Mesenchymal stem cell (in vitro differentiated cells and primary cell): ENCODE measurements around the gene RNF32. TPM values are rescaled to one million over a fixed set of nuclear protein-coding genes. Genes with fewer than 3 reads are reported as not detected.

ENCODE experiments used
- DNase-seq: peaks from one replicate; pipeline ENCODE4 v3.0.0-alpha.2; 2013
- H2AFZ ChIP-seq: one replicate; pipeline ENCODE4 v1.6.1; 2013; ENCODE audit warnings: low read depth, mild to moderate bottlenecking, control low read depth, inconsistent platforms, low read length, moderate library complexity
- H2AK5ac ChIP-seq: 2 replicates; pipeline ENCODE4 v1.6.1; 2013; ENCODE audit warnings: low read length, moderate library complexity, mild to moderate bottlenecking, inconsistent platforms; ENCODE audit not compliant: severe bottlenecking
- H2BK120ac ChIP-seq: one replicate; pipeline ENCODE4 v1.6.1; 2013; ENCODE audit warnings: low read depth, mild to moderate bottlenecking, inconsistent platforms, low read length, moderate library complexity
- H2BK12ac ChIP-seq, 2 experiments: one replicate each; pipeline ENCODE4 v1.6.1; 2013; ENCODE audit warnings: inconsistent platforms in 2 of 2, low read length in 2 of 2, mild to moderate bottlenecking in 2 of 2, moderate library complexity in 2 of 2, control low read depth in 1 of 2
- H2BK15ac ChIP-seq: one replicate; pipeline ENCODE4 v1.6.1; 2013; ENCODE audit warnings: mild to moderate bottlenecking, low read depth, inconsistent platforms; ENCODE audit not compliant: poor library complexity, severe bottlenecking
- H2BK5ac ChIP-seq: 2 replicates; pipeline ENCODE4 v1.6.1; 2013; ENCODE audit warnings: low read depth, mild to moderate bottlenecking, low read length, control low read depth, inconsistent platforms; ENCODE audit not compliant: poor library complexity, severe bottlenecking
- H3K14ac ChIP-seq, 2 experiments: one replicate each; pipeline ENCODE4 v1.6.1; 2013; ENCODE audit warnings: inconsistent platforms in 2 of 2, low read length in 2 of 2, control low read depth in 1 of 2, mild to moderate bottlenecking in 1 of 2, moderate library complexity in 1 of 2
- H3K18ac ChIP-seq, 2 experiments: one replicate each; pipeline ENCODE4 v1.6.1; 2013; ENCODE audit warnings: inconsistent platforms in 2 of 2, low read length in 2 of 2, control low read depth in 1 of 2, low read depth in 1 of 2, mild to moderate bottlenecking in 1 of 2
- H3K23ac ChIP-seq, 2 experiments: one replicate each; pipeline ENCODE4 v1.6.1; 2013; ENCODE audit warnings: inconsistent platforms in 2 of 2, low read length in 2 of 2, mild to moderate bottlenecking in 2 of 2, moderate library complexity in 2 of 2, control low read depth in 1 of 2
- H3K27ac ChIP-seq: 2 replicates; pipeline ENCODE4 v1.5.1; 2013; ENCODE audit warnings: mild to moderate bottlenecking, moderate library complexity, low read length, control low read depth, inconsistent platforms; ENCODE audit not compliant: poor library complexity, severe bottlenecking
- H3K27me3 ChIP-seq, 2 experiments: 2 replicates each; pipeline versions ENCODE4 v1.6.1 to v1.7.0; 2013; ENCODE audit warnings: low read length in 2 of 2, mild to moderate bottlenecking in 2 of 2, moderate library complexity in 2 of 2, control low read depth in 1 of 2, inconsistent platforms in 1 of 2; ENCODE audit not compliant: control insufficient read depth in 1 of 2, insufficient read depth in 1 of 2
- H3K36me3 ChIP-seq, 2 experiments: 2 replicates each; pipeline versions ENCODE4 v1.6.1 to v1.7.0; 2013; ENCODE audit warnings: low read length in 2 of 2, control low read depth in 1 of 2, inconsistent platforms in 1 of 2, low read depth in 1 of 2, mild to moderate bottlenecking in 1 of 2; ENCODE audit not compliant: insufficient read depth in 2 of 2, control insufficient read depth in 1 of 2
- H3K4ac ChIP-seq, 2 experiments: one replicate each; pipeline ENCODE4 v1.6.1; 2013; ENCODE audit warnings: inconsistent platforms in 2 of 2, low read length in 2 of 2, mild to moderate bottlenecking in 2 of 2, moderate library complexity in 2 of 2, control low read depth in 1 of 2, low read depth in 1 of 2
- H3K4me1 ChIP-seq: 2 replicates; pipeline ENCODE4 v1.6.1; 2013; ENCODE audit warnings: low read depth, low read length, control low read depth; ENCODE audit not compliant: control insufficient read depth, insufficient read depth
- H3K4me2 ChIP-seq: 2 replicates; pipeline ENCODE4 v1.6.1; 2013; ENCODE audit warnings: low read length, mild to moderate bottlenecking, inconsistent platforms; ENCODE audit not compliant: poor library complexity, severe bottlenecking
- H3K4me3 ChIP-seq, 2 experiments: 2 replicates each; pipeline versions ENCODE4 v1.5.1 to v1.7.0; 2013; ENCODE audit warnings: low read length in 2 of 2, mild to moderate bottlenecking in 2 of 2, control low read depth in 1 of 2, low read depth in 1 of 2; ENCODE audit not compliant: insufficient read depth in 1 of 2
- H3K79me1 ChIP-seq: replicated peaks from 2 replicates; pipeline ENCODE4 v1.6.1; 2013; ENCODE audit warnings: mild to moderate bottlenecking, control low read depth, low read length, inconsistent platforms; ENCODE audit not compliant: poor library complexity, severe bottlenecking
- H3K9ac ChIP-seq: 2 replicates; pipeline ENCODE4 v1.7.0; 2013; ENCODE audit warnings: mild to moderate bottlenecking, low read length, moderate library complexity
- H3K9me3 ChIP-seq: 2 replicates; pipeline ENCODE4 v1.7.0; 2013; ENCODE audit warnings: mild to moderate bottlenecking, low read length; ENCODE audit not compliant: control insufficient read depth
- H4K8ac ChIP-seq: one replicate; pipeline ENCODE4 v1.6.1; 2013; ENCODE audit warnings: inconsistent platforms, mild to moderate bottlenecking, low read length, moderate library complexity
- H4K91ac ChIP-seq: one replicate; pipeline ENCODE4 v1.6.1; 2013; ENCODE audit warnings: mild to moderate bottlenecking, low read length, inconsistent platforms
- WGBS: methylation state at CpG from one replicate; pipeline ENCODE4 v1.1.7; 2013; ENCODE audit warnings: mixed read lengths; 5-methylcytosine and 5-hydroxymethylcytosine counted together
- polyA plus RNA-seq, 2 experiments: library from polyadenylated mRNA; stranded (reverse); fragments of 200-250 nt; gene quantifications; one replicate each; pipeline ENCODE4 v1.2.3, GENCODE V29; 2013

The RNF32 gene
- polyA plus RNA-seq (2013, experiment 1 of 2), result 0.91 TPM
- polyA plus RNA-seq (2013, experiment 2 of 2), result 0.79 TPM

- no peaks in the 10 kb centered on the region for H3K27me3 ChIP-seq
- H2BK5ac ChIP-seq, result peak within 1 kb of the TSS; percentile 79
- H3K14ac ChIP-seq, result peak within 1 kb of the TSS in 1 of 2 experiments; percentile 71
- peak within 1 kb of the TSS; percentile 93 for H4K91ac ChIP-seq
- H3K4me1 ChIP-seq, result peaks cover 9% of the 10 kb centered on the region
- H3K9ac ChIP-seq, result peak within 1 kb of the TSS; percentile 95
- peak within 1 kb of the TSS; percentile 73 for H2BK15ac ChIP-seq
- H2BK120ac ChIP-seq, result peak within 1 kb of the TSS; percentile 86
- peak within 1 kb of the TSS; percentile 89 for H3K4me2 ChIP-seq
- peak; percentile 86 for DNase-seq
- H2AFZ ChIP-seq, result peak within 1 kb of the TSS; percentile 95
- no peaks in the 10 kb centered on the region for H3K36me3 ChIP-seq
- H2BK12ac ChIP-seq, result peak within 1 kb of the TSS in 1 of 2 experiments; percentile 22
- peak within 1 kb of the TSS; percentile 88 to 90 for H3K4ac ChIP-seq
- peak within 1 kb of the TSS; percentile 94 to 98 for H3K18ac ChIP-seq
- H4K8ac ChIP-seq, result peak within 1 kb of the TSS; percentile 99
- H3K9me3 ChIP-seq, result no peaks in the 10 kb centered on the region
- H3K23ac ChIP-seq, result peak within 1 kb of the TSS; percentile 29 to 61
- H3K79me1 ChIP-seq, result peaks cover 16% of the 10 kb centered on the region
- H2AK5ac ChIP-seq, result no peak within 1 kb of the TSS
- 5% methylated on average over 82 of the region's 85 CpGs for WGBS
- no peak within 1 kb of the TSS for H3K27ac ChIP-seq
- peak within 1 kb of the TSS; percentile 86 to 91 for H3K4me3 ChIP-seq
These were observed at the start of gene RNF32 for GRCh38 chr7:156640257-156640948. TSS of gene RNF32 (plus strand) at chr7:156640774. CDS start at chr7:156643878, 3,104 bp downstream.

GRCh38 chr7:156592155-156592884 lies 48.3 kb upstream of the RNF32 start:
- DNase-seq, result no peak
- H3K27ac ChIP-seq, result no peak overlapping the region
- H4K91ac ChIP-seq, result no peak overlapping the region
- no peak overlapping the region for H2BK120ac ChIP-seq
- no peaks in the 10 kb centered on the region for H3K4me1 ChIP-seq
- H3K27me3 ChIP-seq, result no peaks in the 10 kb centered on the region
- WGBS, result 80% methylated on average over 3 of the region's 4 CpGs
- H2AK5ac ChIP-seq, result no peak overlapping the region
- H3K4me2 ChIP-seq, result no peak overlapping the region
- H3K9me3 ChIP-seq, result peaks cover 20% of the 10 kb centered on the region
- no peaks in the 10 kb centered on the region for H3K79me1 ChIP-seq
- no peaks in the 10 kb centered on the region for H3K36me3 ChIP-seq
- H2AFZ ChIP-seq, result no peak overlapping the region
- no peak overlapping the region for H2BK12ac ChIP-seq
- no peak overlapping the region for H3K4ac ChIP-seq
- no peak overlapping the region for H2BK5ac ChIP-seq
- H3K14ac ChIP-seq, result no peak overlapping the region
- no peak overlapping the region for H3K18ac ChIP-seq
- H4K8ac ChIP-seq, result no peak overlapping the region
- no peak overlapping the region for H2BK15ac ChIP-seq
- no peak overlapping the region for H3K23ac ChIP-seq
- no peak overlapping the region for H3K9ac ChIP-seq
- no peak overlapping the region for H3K4me3 ChIP-seq

GRCh38 chr7:156594283-156595080 lies 46.1 kb upstream of the RNF32 start:
- Histone ChIP-seq H3K4me1 (no peaks in the 10 kb centered on the region), H3K23ac (no peak overlapping the region), H2BK15ac (no peak overlapping the region), H3K4me3 (no peak overlapping the region), H3K9ac (no peak overlapping the region), H2AFZ (no peak overlapping the region), H2BK5ac (no peak overlapping the region), H2AK5ac (no peak overlapping the region), H4K8ac (no peak overlapping the region), H2BK120ac (no peak overlapping the region), H3K9me3 (peaks cover 17% of the 10 kb centered on the region), H3K4ac (no peak overlapping the region), H3K36me3 (no peaks in the 10 kb centered on the region), H3K79me1 (no peaks in the 10 kb centered on the region), H2BK12ac (no peak overlapping the region), H3K18ac (no peak overlapping the region), H3K27me3 (no peaks in the 10 kb centered on the region), H4K91ac (no peak overlapping the region), H3K27ac (no peak overlapping the region), H3K4me2 (no peak overlapping the region), H3K14ac (no peak overlapping the region)
- 61% methylated on average over 3 of the region's 6 CpGs for WGBS
- no peak for DNase-seq
